ENCODE measurements around the gene CFDP1.
"Not testable (repeated sequence)": the region's sequence is repeated elsewhere in the genome, so short reads cannot be mapped to it uniquely, and the experiment has no call there.

Gene CFDP1

GRCh38 chr16:75288181-75288580, 145.1 kb downstream of the CFDP1 start:
- no peak for DNase-seq

GRCh38 chr16:75287708-75288107, 145.6 kb downstream of the CFDP1 start:
- DNase-seq, result no peak

GRCh38 chr16:75286389-75286788, 146.9 kb downstream of the CFDP1 start:
- no peak for DNase-seq

- DNase-seq, result no peak
Measured at GRCh38 chr16:75282466-75283281, 150.6 kb downstream of the CFDP1 start.

- no peak for DNase-seq
Measured at GRCh38 chr16:75281826-75282225, 151.5 kb downstream of the CFDP1 start.

GRCh38 chr16:75281009-75281408, 152.3 kb downstream of the CFDP1 start:
- DNase-seq, result not testable (repeated sequence)

- no peak for DNase-seq
Measured at GRCh38 chr16:75280331-75280804, 152.9 kb downstream of the CFDP1 start.

GRCh38 chr16:75279305-75279704, 154.0 kb downstream of the CFDP1 start:
- DNase-seq, result no peak

GRCh38 chr16:75273054-75273925, 160.0 kb downstream of the CFDP1 start:
- no peak for DNase-seq

- not testable (repeated sequence) for DNase-seq
Measured at GRCh38 chr16:75272629-75273028, 160.7 kb downstream of the CFDP1 start.

GRCh38 chr16:75272097-75272551, 161.2 kb downstream of the CFDP1 start:
- DNase-seq, result no peak

GRCh38 chr16:75271441-75272096, 161.7 kb downstream of the CFDP1 start:
- DNase-seq, result no peak

- not testable (repeated sequence) for DNase-seq
Measured at GRCh38 chr16:75269358-75269757, 163.9 kb downstream of the CFDP1 start.

- DNase-seq, result peak; percentile 44
Measured at GRCh38 chr16:75267631-75268264, 165.6 kb downstream of the CFDP1 start.

- no peak for DNase-seq
Measured at GRCh38 chr16:75266738-75267630, 166.3 kb downstream of the CFDP1 start.

GRCh38 chr16:75265911-75266701, 167.2 kb downstream of the CFDP1 start:
- no peak for DNase-seq

- DNase-seq, result no peak
Measured at GRCh38 chr16:75264999-75265910, 168.0 kb downstream of the CFDP1 start.

- no peak for DNase-seq
Measured at GRCh38 chr16:75264457-75264998, 168.8 kb downstream of the CFDP1 start.

GRCh38 chr16:75263963-75264445, 169.3 kb downstream of the CFDP1 start:
- no peak for DNase-seq
